BJ (cell line): ENCODE results near the gene SCYGR2. TPM values are rescaled to one million over a fixed set of nuclear protein-coding genes. Genes with fewer than 3 reads are reported as not detected.

ENCODE experiments used
- CTCF ChIA-PET: fragments of 350-600 bp; formaldehyde crosslinking; extraction: SDS; loops from one replicate; lab custom pipeline; 2021; ENCODE audit warnings: antibody characterized with exemption, inconsistent platforms; lab: Yijun Ruan, JAX
- POLR2A ChIA-PET: fragments of 300-600 bp; sonication (Branson Sonifier 250); formaldehyde crosslinking; extraction: SDS; loops from one replicate; lab custom pipeline; 2021; ENCODE audit warnings: antibody characterized with exemption; lab: Charles Lee
- DNase-seq: peaks from one replicate; pipeline ENCODE4 v3.0.0-alpha.2; 2011; ENCODE audit warnings: low read depth
- H3K27me3 ChIP-seq: 2 replicates; pipeline ENCODE4 v1.6.0; 2011; ENCODE audit warnings: low read length; ENCODE audit not compliant: control insufficient read depth, insufficient read depth
- H3K36me3 ChIP-seq: 2 replicates; pipeline ENCODE4 v1.5.1; 2011; ENCODE audit warnings: low read length; ENCODE audit not compliant: control insufficient read depth, insufficient read depth
- H3K4me3 ChIP-seq: 2 replicates; pipeline ENCODE4 v1.5.1; 2011; ENCODE audit warnings: low read depth, mild to moderate bottlenecking, control low read depth, low read length
- polyA plus RNA-seq: library from polyadenylated mRNA; depleted of rRNA; stranded (reverse); fragments of >200 nt; gene quantifications from 2 replicates; pipeline ENCODE4 v1.2.3, GENCODE V29; 2011
- TF ChIP-seq, protein P1 (sequence below): IDR thresholded peaks from 2 replicates; pipeline ENCODE4 v1.5.1; 2011; ENCODE audit warnings: low read depth, mild to moderate bottlenecking, control low read depth, inconsistent platforms, low read length, moderate library complexity; ENCODE audit not compliant: insufficient read depth

Gene SCYGR2
- polyA plus RNA-seq, 1 experiment, result not detected

DNA sequence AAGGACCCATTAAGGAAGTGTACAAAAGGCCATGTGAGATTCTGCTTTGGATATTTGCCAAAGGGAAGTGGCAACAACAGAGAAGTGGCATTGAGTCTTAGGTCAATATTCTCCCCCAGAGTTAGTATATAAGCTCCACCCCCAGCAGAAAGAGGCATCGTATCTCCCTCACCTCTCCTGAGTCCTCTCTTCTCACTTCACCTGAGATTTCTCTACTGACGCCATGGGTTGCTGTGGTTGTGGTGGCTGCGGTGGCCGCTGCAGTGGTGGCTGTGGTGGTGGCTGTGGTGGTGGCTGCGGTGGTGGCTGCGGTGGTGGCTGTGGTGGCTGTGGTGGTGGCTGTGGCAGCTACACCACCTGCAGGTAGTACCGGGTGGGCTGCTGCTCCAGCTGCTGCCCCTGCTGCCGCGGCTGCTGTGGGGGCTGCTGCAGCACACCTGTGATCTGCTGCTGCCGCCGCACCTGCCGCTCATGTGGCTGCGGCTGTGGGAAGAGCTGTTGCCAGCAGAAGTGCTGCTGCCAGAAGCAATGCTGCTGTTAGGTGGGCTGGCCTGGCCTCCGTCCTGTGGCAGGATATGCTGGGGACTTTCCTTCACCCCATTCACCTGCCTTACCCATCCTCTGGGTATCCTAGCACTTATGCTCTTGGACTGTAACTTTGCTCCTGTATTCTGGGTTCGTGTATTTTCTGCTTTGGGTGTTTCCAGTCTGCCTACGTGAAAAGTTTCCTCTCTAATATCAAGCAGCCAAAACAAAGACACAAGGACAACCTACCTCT lies 10.1 kb downstream of the SCYGR2 start:
- DNase-seq, result no peak
- ChIA-PET POLR2A (no interaction called here), CTCF (interaction anchor here (0.5 to 1.2 kb wide), 5 partner anchors 49 to 1558 kb away, joined by 3 to 5 read pairs (median 3); no protein-coding TSS in a partner anchor)
- H3K4me3 ChIP-seq, result no peak overlapping the region
- no peaks in the 10 kb centered on the region for H3K27me3 ChIP-seq
- TF ChIP-seq, protein P1, sequence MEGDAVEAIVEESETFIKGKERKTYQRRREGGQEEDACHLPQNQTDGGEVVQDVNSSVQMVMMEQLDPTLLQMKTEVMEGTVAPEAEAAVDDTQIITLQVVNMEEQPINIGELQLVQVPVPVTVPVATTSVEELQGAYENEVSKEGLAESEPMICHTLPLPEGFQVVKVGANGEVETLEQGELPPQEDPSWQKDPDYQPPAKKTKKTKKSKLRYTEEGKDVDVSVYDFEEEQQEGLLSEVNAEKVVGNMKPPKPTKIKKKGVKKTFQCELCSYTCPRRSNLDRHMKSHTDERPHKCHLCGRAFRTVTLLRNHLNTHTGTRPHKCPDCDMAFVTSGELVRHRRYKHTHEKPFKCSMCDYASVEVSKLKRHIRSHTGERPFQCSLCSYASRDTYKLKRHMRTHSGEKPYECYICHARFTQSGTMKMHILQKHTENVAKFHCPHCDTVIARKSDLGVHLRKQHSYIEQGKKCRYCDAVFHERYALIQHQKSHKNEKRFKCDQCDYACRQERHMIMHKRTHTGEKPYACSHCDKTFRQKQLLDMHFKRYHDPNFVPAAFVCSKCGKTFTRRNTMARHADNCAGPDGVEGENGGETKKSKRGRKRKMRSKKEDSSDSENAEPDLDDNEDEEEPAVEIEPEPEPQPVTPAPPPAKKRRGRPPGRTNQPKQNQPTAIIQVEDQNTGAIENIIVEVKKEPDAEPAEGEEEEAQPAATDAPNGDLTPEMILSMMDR, result no peak
- H3K36me3 ChIP-seq, result no peaks in the 10 kb centered on the region

DNA sequence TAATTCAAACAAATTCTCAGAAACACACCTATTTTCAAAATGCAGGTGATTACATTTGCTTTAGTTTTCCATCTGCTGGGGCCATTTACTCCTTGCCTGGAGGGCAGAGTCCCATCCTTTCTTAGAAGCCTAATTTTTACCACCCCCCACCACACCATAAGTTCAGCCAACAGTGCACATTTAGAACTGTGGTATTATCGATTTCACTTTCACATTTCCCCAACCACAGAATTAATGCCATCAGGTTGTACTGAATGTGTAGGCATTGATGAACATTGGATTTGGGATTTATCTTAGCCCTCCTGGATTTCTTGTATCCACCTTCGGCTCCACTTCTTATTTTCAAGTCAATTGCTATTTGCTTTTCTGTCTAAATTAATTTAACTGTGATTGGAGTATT lies 11.4 kb downstream of the SCYGR2 start:
- H3K36me3 ChIP-seq, result no peaks in the 10 kb centered on the region
- ChIA-PET POLR2A (no interaction called here), CTCF (no interaction called here)
- DNase-seq, result no peak
- H3K4me3 ChIP-seq, result no peak overlapping the region
- TF ChIP-seq, protein P1, result no peak
- H3K27me3 ChIP-seq, result no peaks in the 10 kb centered on the region

DNA sequence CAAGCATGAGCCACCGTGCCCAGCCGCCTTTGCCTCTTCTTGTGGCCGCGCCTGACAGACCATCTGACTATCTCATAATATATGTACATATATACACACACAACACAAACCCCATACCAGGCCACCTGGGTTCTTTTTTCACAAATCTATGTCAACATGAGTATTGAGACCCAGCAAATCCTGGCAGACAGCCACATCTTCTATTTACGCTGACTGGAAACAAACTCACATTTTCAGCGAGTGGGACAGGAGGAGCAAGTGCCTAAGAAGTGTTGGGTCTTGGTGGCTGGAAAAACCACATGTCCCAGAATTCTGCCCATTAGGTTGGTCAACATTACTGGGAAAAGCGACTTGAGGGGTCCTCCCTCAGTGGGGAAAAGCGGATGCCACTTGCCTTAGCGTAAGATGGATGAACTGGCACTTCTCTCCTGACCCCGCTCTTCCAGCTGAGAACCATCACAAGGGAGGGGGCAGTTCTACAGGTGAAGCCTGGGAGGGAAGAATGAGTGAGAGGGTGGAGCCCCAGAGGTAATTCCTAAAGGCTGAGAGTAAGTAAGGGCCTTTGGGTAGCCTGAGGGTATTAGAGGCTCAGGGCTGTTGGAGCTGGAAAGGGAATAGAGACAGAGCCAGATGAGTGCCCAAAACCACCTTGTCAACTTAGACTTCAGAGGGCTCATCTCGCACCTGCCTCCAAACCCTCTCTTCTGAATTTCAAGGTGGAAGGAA lies 14.0 kb downstream of the SCYGR2 start:
- Histone ChIP-seq H3K36me3 (no peaks in the 10 kb centered on the region), H3K27me3 (no peaks in the 10 kb centered on the region), H3K4me3 (no peak overlapping the region)
- TF ChIP-seq, protein P1, result no peak
- no peak for DNase-seq
- ChIA-PET POLR2A (no interaction called here), CTCF (no interaction called here)

DNA sequence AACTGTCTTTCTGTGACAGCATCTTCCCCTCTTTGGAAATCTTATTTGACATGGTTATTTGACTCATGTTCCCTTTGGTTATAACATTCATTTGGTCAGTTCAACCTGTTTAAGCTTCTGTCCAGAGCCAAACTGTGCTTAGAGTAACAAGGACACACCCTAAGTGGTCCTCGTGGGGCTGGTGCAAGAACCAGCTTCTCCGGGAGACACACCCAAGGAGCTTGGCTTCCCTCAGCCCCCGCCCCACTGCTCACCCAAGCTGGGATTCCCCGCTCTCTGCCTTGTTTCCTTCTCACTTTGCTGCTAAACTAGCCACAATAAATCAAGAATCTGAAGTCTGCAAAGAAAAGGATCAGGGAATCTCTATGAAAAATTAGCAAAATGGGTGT lies 14.6 kb downstream of the SCYGR2 start:
- ChIA-PET CTCF (no interaction called here), POLR2A (no interaction called here)
- TF ChIP-seq, protein P1, result no peak
- H3K27me3 ChIP-seq, result no peaks in the 10 kb centered on the region
- no peak overlapping the region for H3K4me3 ChIP-seq
- DNase-seq, result no peak
- no peaks in the 10 kb centered on the region for H3K36me3 ChIP-seq

DNA sequence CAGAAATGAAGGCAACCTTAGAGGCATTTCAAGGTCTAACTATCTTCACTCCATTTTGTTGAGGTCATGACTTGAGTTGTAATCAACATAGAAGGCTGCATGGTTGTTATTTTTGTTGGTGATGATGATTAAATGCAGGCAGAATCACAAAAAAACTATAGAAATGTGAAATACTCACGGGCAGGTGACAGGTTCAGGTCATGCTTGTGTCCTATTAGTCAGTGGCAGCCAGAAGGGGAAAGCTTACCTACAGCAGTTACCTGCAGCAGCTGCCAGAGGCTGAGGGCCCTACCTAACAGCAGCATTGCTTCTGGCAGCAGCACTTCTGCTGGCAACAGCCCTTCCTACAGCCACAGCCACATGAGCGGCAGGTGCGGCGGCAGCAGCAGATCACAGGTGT lies 15.6 kb downstream of the SCYGR2 start:
- Histone ChIP-seq H3K27me3 (no peaks in the 10 kb centered on the region), H3K36me3 (no peaks in the 10 kb centered on the region), H3K4me3 (no peak overlapping the region)
- ChIA-PET CTCF (no interaction called here), POLR2A (no interaction called here)
- TF ChIP-seq, protein P1, result no peak
- no peak for DNase-seq
